Measurements from ENCODE around the gene CCR4.

Gene CCR4

GRCh38 chr3:33000691-33001385 is 49.4 kb downstream of the CCR4 start:
- Histone ChIP-seq H3K36me3 (peaks cover 23 to 67% (median 24%) of the 10 kb centered on the region in 3 donors), H3K27ac (no peak overlapping the region), H3K9me3 (peaks cover 0 to 4% (median 0%) of the 10 kb centered on the region in 3 donors), H3K4me1 (peaks cover 0 to 11% (median 3%) of the 10 kb centered on the region in 4 donors), H3K27me3 (no peaks in the 10 kb centered on the region), H3K4me3 (no peak overlapping the region)
- no peak for DNase-seq
- TF ChIP-seq CTCF (IDR thresholded peaks at IDR 0.05): no peak
- intact Hi-C loops (cut with DNase I; ENCODE audit: low total_unique reads): no loop called here

- intact Hi-C loops (cut with DNase I; ENCODE audit: low total_unique reads): no loop called here
- Histone ChIP-seq H3K4me3 (no peak overlapping the region), H3K27ac (no peak overlapping the region), H3K9me3 (peaks cover 0 to 4% (median 0%) of the 10 kb centered on the region in 3 donors), H3K4me1 (peaks cover 0 to 11% (median 3%) of the 10 kb centered on the region in 4 donors), H3K36me3 (peaks cover 21 to 72% (median 24%) of the 10 kb centered on the region in 3 donors), H3K27me3 (no peaks in the 10 kb centered on the region)
- no peak for DNase-seq
- no peak for TF ChIP-seq CTCF (IDR thresholded peaks at IDR 0.05)
These were observed 50.4 kb downstream of the CCR4 start for GRCh38 chr3:33001889-33002288.

- peaks cover 0 to 11% (median 3%) of the 10 kb centered on the region in 4 donors for H3K4me1 ChIP-seq
- TF ChIP-seq CTCF (IDR thresholded peaks at IDR 0.05): no peak
- no peak for DNase-seq
- H3K27me3 ChIP-seq: no peaks in the 10 kb centered on the region
- H3K9me3 ChIP-seq: peaks cover 0 to 4% (median 0%) of the 10 kb centered on the region in 3 donors
- intact Hi-C loops (cut with DNase I; ENCODE audit: low total_unique reads): no loop called here
- H3K27ac ChIP-seq: no peak overlapping the region
- peaks cover 15 to 74% (median 22%) of the 10 kb centered on the region in 3 donors for H3K36me3 ChIP-seq
- H3K4me3 ChIP-seq: no peak overlapping the region
These were observed 51.9 kb downstream of the CCR4 start for GRCh38 chr3:33003308-33003707.

- Histone ChIP-seq H3K27ac (no peak overlapping the region), H3K9me3 (peaks cover 0 to 4% (median 0%) of the 10 kb centered on the region in 3 donors), H3K27me3 (no peaks in the 10 kb centered on the region), H3K4me3 (no peak overlapping the region), H3K4me1 (peaks cover 0 to 11% (median 3%) of the 10 kb centered on the region in 4 donors), H3K36me3 (peaks cover 18 to 75% (median 25%) of the 10 kb centered on the region in 3 donors)
- no peak for TF ChIP-seq CTCF (IDR thresholded peaks at IDR 0.05)
- intact Hi-C loops (cut with DNase I; ENCODE audit: low total_unique reads): no loop called here
- DNase-seq: no peak
These were observed 52.8 kb downstream of the CCR4 start for GRCh38 chr3:33004205-33004604.

GRCh38 chr3:33004961-33005360 is 53.5 kb downstream of the CCR4 start:
- no peak for TF ChIP-seq CTCF (IDR thresholded peaks at IDR 0.05)
- Histone ChIP-seq H3K9me3 (peaks cover 0 to 4% (median 0%) of the 10 kb centered on the region in 3 donors), H3K36me3 (peaks cover 15 to 75% (median 26%) of the 10 kb centered on the region in 3 donors), H3K27me3 (no peaks in the 10 kb centered on the region), H3K27ac (no peak overlapping the region), H3K4me3 (no peak overlapping the region), H3K4me1 (peaks cover 0 to 11% (median 3%) of the 10 kb centered on the region in 4 donors)
- DNase-seq: no peak
- intact Hi-C loops (cut with DNase I; ENCODE audit: low total_unique reads): no loop called here

Measured in tibial artery (tissue), 4 donors.